Measurements from ENCODE around the gene SMC4.
"Not testable (repeated sequence)": the region's sequence is repeated elsewhere in the genome, so short reads cannot be mapped to it uniquely, and the experiment has no call there.

Gene SMC4

DNA sequence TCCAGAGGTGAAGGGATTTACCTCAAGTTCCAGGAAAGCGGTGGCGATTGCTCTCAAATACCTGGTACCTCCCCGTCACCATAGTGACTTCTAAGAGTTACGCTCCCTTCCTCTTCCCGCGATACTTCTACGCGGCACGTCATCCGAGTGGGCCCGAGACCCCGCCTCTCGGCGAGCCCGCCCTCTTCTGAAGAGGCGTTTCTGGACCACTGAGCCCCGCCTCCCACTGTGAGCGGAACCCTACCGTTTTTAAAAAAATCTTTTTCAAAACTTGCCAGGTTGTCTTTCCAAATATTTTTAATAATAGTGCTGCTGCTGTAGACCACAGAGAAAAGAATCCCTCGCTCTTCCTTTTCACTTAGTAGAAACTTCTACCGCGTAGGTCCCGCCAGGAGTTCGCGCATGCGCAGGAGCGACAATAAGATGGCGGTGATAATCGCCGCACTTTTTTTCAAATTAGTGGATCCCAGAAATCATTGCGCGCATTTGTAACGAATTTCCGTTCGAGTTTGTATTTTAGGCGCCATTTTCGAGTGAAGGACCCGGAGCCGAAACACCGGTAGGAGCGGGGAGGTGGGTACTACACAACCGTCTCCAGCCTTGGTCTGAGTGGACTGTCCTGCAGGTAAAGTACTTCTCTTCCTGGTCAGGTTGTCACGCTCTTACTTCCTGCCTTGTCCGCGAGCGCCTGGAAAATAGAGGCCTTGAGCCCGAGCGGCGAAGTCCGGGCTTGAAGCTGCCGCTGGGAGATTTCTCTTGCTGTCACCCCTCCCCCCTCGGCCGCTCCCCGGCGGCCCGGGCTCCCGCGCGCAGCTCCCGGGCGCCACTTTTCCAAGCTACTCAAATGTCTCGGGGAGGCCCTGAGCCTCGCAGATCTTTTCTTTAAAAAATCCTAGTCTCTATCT, at the start of gene SMC4, which contains the start of gene IFT80:
SMC4 (plus strand) TSS at position 526 of the 905 bp plus-strand sequence. CDS start 1,177 bp downstream, outside the sequence.
IFT80 (minus strand) TSS at position 101 of the 905 bp plus-strand sequence. CDS start 14,625 bp downstream, outside the sequence.
- Histone ChIP-seq H3K4me1 (ENCODE audit: control insufficient read depth, insufficient read depth, low read length) (peaks cover 41% of the 10 kb centered on the region), H3K27me3 (replicated peaks; ENCODE audit: control insufficient read depth, insufficient read depth, low read length) (no peaks in the 10 kb centered on the region)

DNA sequence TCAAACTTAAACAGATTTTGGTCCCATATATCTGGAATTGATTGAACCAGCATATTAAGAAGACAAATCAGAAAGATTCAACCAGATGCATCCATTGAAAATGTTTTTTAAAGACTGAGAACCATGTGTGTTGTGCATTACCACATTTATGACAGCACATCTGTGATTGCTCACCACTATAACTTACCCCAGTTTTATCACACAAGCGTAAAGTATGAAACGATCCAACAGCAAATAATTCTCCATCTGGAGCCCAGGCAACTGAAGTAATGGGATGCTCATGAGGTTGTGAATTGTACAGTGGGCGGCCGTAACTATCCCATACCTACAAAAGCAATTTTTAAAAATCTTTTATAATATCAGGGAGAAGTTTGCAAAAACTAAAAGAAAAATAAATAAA, 43.6 kb upstream of the SMC4 start:
- H3K36me3 ChIP-seq (ENCODE audit: control insufficient read depth, insufficient read depth, low read length, severe bottlenecking), result peaks cover 18% of the 10 kb centered on the region
- H3K9ac ChIP-seq (ENCODE audit: low read length), result no peak overlapping the region
- no peak for DNase-seq (ENCODE audit: low read depth)
- H3K4me3 ChIP-seq (ENCODE audit: low read length), result no peak overlapping the region
- H3K27me3 ChIP-seq (replicated peaks; ENCODE audit: control insufficient read depth, insufficient read depth, low read length), result no peaks in the 10 kb centered on the region
- H3K4me1 ChIP-seq (ENCODE audit: control insufficient read depth, insufficient read depth, low read length), result no peaks in the 10 kb centered on the region
- H3K9me3 ChIP-seq (ENCODE audit: control insufficient read depth, low read length), result no peaks in the 10 kb centered on the region

More for the DNA sequence above, at the start of gene SMC4, which contains the start of gene IFT80:
- DNase-seq (ENCODE audit: low read depth), result peak; percentile 98
- Histone ChIP-seq H3K4me3 (ENCODE audit: low read length) (peak within 1 kb of the TSS; percentile 98), H3K36me3 (ENCODE audit: control insufficient read depth, insufficient read depth, low read length, severe bottlenecking) (no peaks in the 10 kb centered on the region), H3K9ac (ENCODE audit: low read length) (peak within 1 kb of the TSS; percentile 92), H3K9me3 (ENCODE audit: control insufficient read depth, low read length) (no peaks in the 10 kb centered on the region)

DNA sequence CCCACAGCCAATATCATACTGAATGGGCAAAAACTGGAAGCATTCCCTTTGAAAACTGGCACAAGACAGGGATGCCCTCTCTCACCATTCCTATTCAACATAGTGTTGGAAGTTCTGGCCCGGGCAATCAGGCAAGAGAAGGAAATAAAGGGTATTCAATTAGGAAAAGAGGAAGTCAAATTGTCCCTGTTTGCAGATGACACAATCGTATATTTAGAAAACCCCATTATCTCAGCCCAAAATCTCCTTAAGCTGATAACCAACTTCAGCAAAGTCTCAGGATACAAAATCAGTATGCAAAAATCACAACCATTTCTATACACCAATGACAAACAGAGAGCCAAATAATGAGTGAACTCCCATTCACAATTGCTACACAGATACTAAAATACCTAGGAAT, 36.6 kb upstream of the SMC4 start:
- not testable (repeated sequence) for H3K36me3 ChIP-seq (ENCODE audit: control insufficient read depth, insufficient read depth, low read length, severe bottlenecking); H3K4me3 ChIP-seq (ENCODE audit: low read length); H3K9ac ChIP-seq (ENCODE audit: low read length); H3K4me1 ChIP-seq (ENCODE audit: control insufficient read depth, insufficient read depth, low read length); H3K27me3 ChIP-seq (replicated peaks; ENCODE audit: control insufficient read depth, insufficient read depth, low read length); H3K9me3 ChIP-seq (ENCODE audit: control insufficient read depth, low read length); DNase-seq (ENCODE audit: low read depth)

DNA sequence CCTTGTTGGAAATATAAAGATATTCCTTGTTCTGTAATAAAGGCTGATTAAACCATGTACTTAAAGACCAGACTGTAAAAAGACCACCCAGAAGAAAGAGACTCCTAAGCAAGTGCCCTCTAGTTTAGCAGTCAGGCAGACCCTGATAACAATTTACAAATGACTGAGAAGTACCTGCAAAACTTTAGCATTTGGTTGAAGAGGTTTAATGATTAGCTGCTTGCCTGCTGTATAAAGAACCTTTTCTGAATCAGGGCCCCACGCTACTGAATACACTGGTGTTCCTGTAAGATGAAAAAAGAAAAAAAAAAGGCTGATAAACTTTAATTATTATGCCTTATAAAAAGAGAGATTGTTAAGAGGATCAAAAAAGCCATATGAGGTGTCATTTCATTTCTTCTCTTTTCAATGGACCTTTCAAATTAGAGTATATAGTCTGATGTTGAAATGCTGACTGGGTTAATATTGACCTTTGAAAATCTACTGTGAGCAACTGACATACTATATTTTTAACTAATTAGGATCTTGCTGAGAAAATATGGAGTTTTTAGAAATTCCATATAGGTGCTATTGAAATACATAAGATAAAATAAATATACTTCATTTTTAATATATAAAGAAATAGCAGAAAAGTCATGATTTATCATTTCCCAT, 33.5 kb upstream of the SMC4 start:
- Histone ChIP-seq H3K9me3 (ENCODE audit: control insufficient read depth, low read length) (no peaks in the 10 kb centered on the region), H3K4me3 (ENCODE audit: low read length) (no peak overlapping the region), H3K4me1 (ENCODE audit: control insufficient read depth, insufficient read depth, low read length) (no peaks in the 10 kb centered on the region), H3K9ac (ENCODE audit: low read length) (no peak overlapping the region), H3K27me3 (replicated peaks; ENCODE audit: control insufficient read depth, insufficient read depth, low read length) (no peaks in the 10 kb centered on the region), H3K36me3 (ENCODE audit: control insufficient read depth, insufficient read depth, low read length, severe bottlenecking) (peaks cover 10% of the 10 kb centered on the region)
- DNase-seq (ENCODE audit: low read depth), result no peak

DNA sequence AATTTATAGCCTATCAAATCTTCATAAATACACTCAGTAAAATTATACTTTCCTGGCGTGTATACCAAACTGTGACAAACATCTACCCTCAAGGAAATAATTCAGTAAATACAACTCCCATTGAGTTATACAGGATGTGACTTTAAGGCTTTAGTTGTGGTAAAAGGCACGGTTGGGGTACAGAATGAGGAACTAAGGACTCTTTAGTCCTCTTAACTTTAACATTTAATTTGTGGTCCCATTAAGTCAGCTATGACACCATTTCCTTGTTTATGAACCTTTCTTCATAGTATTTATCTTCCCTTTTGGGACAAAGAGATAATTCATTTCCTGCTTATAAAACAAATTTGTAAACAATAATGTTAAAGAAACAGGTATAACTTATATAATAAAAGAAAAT, 30.6 kb upstream of the SMC4 start:
- no peak overlapping the region for H3K4me3 ChIP-seq (ENCODE audit: low read length)
- H3K4me1 ChIP-seq (ENCODE audit: control insufficient read depth, insufficient read depth, low read length), result peaks cover 12% of the 10 kb centered on the region
- DNase-seq (ENCODE audit: low read depth), result no peak
- no peak overlapping the region for H3K9ac ChIP-seq (ENCODE audit: low read length)
- peaks cover 10% of the 10 kb centered on the region for H3K36me3 ChIP-seq (ENCODE audit: control insufficient read depth, insufficient read depth, low read length, severe bottlenecking)
- H3K27me3 ChIP-seq (replicated peaks; ENCODE audit: control insufficient read depth, insufficient read depth, low read length), result no peaks in the 10 kb centered on the region
- no peaks in the 10 kb centered on the region for H3K9me3 ChIP-seq (ENCODE audit: control insufficient read depth, low read length)

DNA sequence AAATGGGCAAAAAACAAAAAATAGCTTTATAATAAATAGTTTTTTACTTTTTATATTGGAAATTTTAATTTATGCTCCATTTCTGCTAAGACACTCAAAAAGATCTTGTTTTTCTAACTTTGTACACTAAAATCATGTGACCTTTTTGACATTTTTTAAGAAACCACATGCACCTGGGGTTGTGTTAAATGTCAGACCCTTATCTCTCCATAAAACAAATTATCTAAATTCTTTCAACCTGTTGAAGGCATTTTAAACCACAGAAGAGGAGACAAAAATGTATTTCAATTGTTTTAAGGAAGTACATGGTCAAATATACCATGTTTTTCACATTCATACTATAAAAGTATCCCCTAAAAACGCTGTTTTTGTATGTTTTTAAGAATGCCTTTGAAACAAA, 29.7 kb upstream of the SMC4 start:
- peaks cover 10% of the 10 kb centered on the region for H3K36me3 ChIP-seq (ENCODE audit: control insufficient read depth, insufficient read depth, low read length, severe bottlenecking)
- H3K27me3 ChIP-seq (replicated peaks; ENCODE audit: control insufficient read depth, insufficient read depth, low read length), result no peaks in the 10 kb centered on the region
- no peak overlapping the region for H3K9ac ChIP-seq (ENCODE audit: low read length)
- no peaks in the 10 kb centered on the region for H3K9me3 ChIP-seq (ENCODE audit: control insufficient read depth, low read length)
- H3K4me1 ChIP-seq (ENCODE audit: control insufficient read depth, insufficient read depth, low read length), result peaks cover 21% of the 10 kb centered on the region
- no peak overlapping the region for H3K4me3 ChIP-seq (ENCODE audit: low read length)
- DNase-seq (ENCODE audit: low read depth), result no peak

DNA sequence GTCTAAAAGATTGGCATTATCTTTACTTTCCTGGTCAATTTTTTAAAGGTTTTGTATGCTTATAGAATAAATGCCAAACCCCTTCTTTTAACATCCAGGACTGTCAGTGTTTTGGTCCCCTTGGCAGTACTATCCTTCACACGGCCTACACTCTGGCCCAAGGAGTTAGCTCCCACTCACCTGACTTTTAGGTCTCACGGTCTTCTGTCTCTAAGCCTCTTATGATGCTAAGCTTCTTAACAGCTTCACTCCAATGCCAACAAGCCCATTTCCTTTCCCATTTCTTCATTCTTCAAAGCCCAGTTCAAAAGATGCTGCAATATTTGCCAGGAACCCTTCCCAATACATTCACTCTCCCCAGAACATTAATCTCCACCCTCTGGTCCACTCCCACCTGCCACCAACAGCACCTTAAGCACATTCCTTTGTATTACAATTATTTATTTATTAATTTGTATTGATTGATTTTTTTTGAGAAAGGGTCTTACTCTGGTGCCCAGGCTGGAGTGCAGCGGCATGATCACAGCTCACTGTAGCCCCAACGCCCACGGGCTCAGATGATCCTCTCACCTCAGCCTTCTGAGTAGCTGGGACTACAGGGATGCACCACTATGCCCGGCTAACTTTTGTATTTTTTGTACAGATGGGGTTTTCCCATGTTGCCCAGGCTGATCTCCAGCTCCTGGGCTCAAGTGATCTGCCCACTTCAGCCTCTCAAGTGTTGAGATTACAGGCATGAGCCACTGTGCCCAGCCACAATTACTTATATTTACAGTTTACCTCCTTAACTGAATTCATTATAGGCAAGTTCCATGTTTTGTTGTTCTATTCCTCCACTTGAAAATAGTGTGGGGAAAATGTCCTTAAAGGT, 28.2 kb upstream of the SMC4 start:
- Histone ChIP-seq H3K4me3 (ENCODE audit: low read length) (no peak overlapping the region), H3K9me3 (ENCODE audit: control insufficient read depth, low read length) (no peaks in the 10 kb centered on the region), H3K27me3 (replicated peaks; ENCODE audit: control insufficient read depth, insufficient read depth, low read length) (no peaks in the 10 kb centered on the region), H3K36me3 (ENCODE audit: control insufficient read depth, insufficient read depth, low read length, severe bottlenecking) (peaks cover 3% of the 10 kb centered on the region), H3K9ac (ENCODE audit: low read length) (no peak overlapping the region), H3K4me1 (ENCODE audit: control insufficient read depth, insufficient read depth, low read length) (peaks cover 29% of the 10 kb centered on the region)
- DNase-seq (ENCODE audit: low read depth), result no peak

DNA sequence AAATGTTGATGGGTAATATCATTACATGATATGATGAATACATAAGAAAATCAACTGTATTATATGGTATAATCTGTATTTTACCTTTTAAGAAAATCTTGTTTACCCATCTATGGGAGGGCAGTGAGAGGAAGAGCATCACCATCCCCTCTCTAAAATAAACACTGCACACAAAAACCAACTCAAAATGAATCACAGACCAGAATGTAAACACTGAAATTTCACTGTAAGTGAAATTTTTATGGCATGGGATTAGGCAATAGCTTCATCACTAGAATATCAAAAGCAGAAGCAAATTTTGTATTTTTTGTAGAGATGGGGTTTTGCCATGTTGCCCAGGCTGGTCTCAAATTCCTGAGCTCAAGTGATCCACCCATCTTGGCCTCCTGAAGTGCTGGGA, 26.7 kb upstream of the SMC4 start:
- Histone ChIP-seq H3K27me3 (replicated peaks; ENCODE audit: control insufficient read depth, insufficient read depth, low read length) (no peaks in the 10 kb centered on the region), H3K4me3 (ENCODE audit: low read length) (no peak overlapping the region), H3K9ac (ENCODE audit: low read length) (no peak overlapping the region), H3K4me1 (ENCODE audit: control insufficient read depth, insufficient read depth, low read length) (peaks cover 41% of the 10 kb centered on the region), H3K9me3 (ENCODE audit: control insufficient read depth, low read length) (no peaks in the 10 kb centered on the region), H3K36me3 (ENCODE audit: control insufficient read depth, insufficient read depth, low read length, severe bottlenecking) (peaks cover 3% of the 10 kb centered on the region)
- DNase-seq (ENCODE audit: low read depth), result peak; percentile 82

DNA sequence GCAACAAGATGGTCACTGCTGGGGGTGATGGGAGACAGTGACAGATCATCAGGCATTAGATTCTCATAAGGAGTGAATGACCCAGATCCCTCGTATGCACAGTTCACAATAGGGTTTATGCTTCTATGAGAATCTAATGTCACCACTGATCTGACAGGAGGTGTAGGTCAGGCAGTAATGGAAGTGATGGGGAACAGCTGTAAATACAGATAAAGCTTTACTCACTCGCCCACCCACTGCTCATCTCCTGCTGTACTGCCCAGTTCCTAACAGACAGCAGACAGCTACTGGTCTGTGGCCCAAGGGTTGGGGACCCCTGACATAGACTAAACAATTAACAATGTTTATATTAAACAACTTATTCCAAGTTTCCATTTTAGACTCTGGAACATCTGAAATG, 25.8 kb upstream of the SMC4 start:
- Histone ChIP-seq H3K9ac (ENCODE audit: low read length) (no peak overlapping the region), H3K9me3 (ENCODE audit: control insufficient read depth, low read length) (no peaks in the 10 kb centered on the region), H3K4me3 (ENCODE audit: low read length) (no peak overlapping the region), H3K27me3 (replicated peaks; ENCODE audit: control insufficient read depth, insufficient read depth, low read length) (no peaks in the 10 kb centered on the region), H3K36me3 (ENCODE audit: control insufficient read depth, insufficient read depth, low read length, severe bottlenecking) (no peaks in the 10 kb centered on the region), H3K4me1 (ENCODE audit: control insufficient read depth, insufficient read depth, low read length) (peaks cover 45% of the 10 kb centered on the region)
- DNase-seq (ENCODE audit: low read depth), result no peak

DNA sequence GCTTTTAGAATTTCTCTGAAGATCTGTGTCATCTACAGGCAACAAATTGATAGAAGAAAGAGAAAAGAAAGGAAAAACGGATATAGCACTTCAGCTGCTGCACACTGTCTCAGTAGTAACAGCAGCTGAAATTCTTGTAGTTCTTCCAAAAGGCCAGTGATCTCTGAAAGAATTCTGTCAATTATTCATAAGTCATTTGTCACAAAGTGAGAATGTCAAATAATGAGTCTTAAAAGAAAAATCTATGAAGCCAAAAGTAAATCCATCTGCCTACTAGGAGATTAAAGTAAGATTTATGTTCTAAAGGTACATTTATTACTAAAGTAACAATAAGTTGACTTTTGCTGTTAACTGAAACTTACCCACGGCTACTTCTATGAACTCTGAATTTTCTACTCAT, 25.0 kb upstream of the SMC4 start:
- H3K9me3 ChIP-seq (ENCODE audit: control insufficient read depth, low read length), result no peaks in the 10 kb centered on the region
- DNase-seq (ENCODE audit: low read depth), result no peak
- H3K4me1 ChIP-seq (ENCODE audit: control insufficient read depth, insufficient read depth, low read length), result peaks cover 53% of the 10 kb centered on the region
- H3K9ac ChIP-seq (ENCODE audit: low read length), result no peak overlapping the region
- H3K27me3 ChIP-seq (replicated peaks; ENCODE audit: control insufficient read depth, insufficient read depth, low read length), result no peaks in the 10 kb centered on the region
- no peaks in the 10 kb centered on the region for H3K36me3 ChIP-seq (ENCODE audit: control insufficient read depth, insufficient read depth, low read length, severe bottlenecking)
- no peak overlapping the region for H3K4me3 ChIP-seq (ENCODE audit: low read length)

DNA sequence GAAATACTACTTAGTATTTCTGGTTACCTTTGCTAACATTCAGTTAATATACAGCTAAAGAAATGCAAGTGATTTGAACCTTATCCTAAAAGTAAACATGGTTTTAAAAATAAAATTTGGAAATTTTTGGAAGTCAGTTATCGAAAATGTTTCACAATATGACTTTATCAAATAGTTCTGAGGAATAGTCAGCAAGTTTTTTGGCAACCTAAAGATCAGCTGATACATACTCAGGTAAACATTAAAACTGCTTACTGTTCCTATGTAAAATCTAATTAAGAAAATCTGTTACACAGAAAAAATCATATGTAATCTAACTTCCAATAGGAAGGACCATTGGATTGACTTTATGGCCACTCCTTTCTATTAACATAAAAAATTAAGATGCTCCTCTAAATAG, 24.5 kb upstream of the SMC4 start:
- no peak overlapping the region for H3K9ac ChIP-seq (ENCODE audit: low read length)
- peaks cover 54% of the 10 kb centered on the region for H3K4me1 ChIP-seq (ENCODE audit: control insufficient read depth, insufficient read depth, low read length)
- no peak for DNase-seq (ENCODE audit: low read depth)
- H3K27me3 ChIP-seq (replicated peaks; ENCODE audit: control insufficient read depth, insufficient read depth, low read length), result no peaks in the 10 kb centered on the region
- H3K9me3 ChIP-seq (ENCODE audit: control insufficient read depth, low read length), result no peaks in the 10 kb centered on the region
- no peak overlapping the region for H3K4me3 ChIP-seq (ENCODE audit: low read length)
- H3K36me3 ChIP-seq (ENCODE audit: control insufficient read depth, insufficient read depth, low read length, severe bottlenecking), result no peaks in the 10 kb centered on the region

Measured in adipocyte (in vitro differentiated cells).